NCI-H187 (cell line): ENCODE data around the gene TEDC1.

Experiments
- DNase-seq, 2 experiments: peaks; one replicate each; lab custom pipeline; 2025; lab: John Stamatoyannopoulos, UW

TEDC1 gene

GRCh38 chr14:105497671-105498429 is 6.8 kb downstream of the TEDC1 start:
- no peak for DNase-seq

- no peak for DNase-seq
These were observed 7.6 kb downstream of the TEDC1 start for GRCh38 chr14:105498430-105499255.

- DNase-seq = no peak
These were observed 8.4 kb downstream of the TEDC1 start for GRCh38 chr14:105499256-105500035.

GRCh38 chr14:105500036-105500725 is 9.1 kb downstream of the TEDC1 start:
- no peak for DNase-seq

GRCh38 chr14:105500726-105501101 is 9.7 kb downstream of the TEDC1 start:
- DNase-seq = no peak

- no peak for DNase-seq
These were observed 10.7 kb downstream of the TEDC1 start for GRCh38 chr14:105501504-105502291.

- no peak for DNase-seq
These were observed 11.6 kb downstream of the TEDC1 start for GRCh38 chr14:105502446-105503295.

- DNase-seq = peak in 1 of 2 experiments; percentile 3
These were observed 12.2 kb downstream of the TEDC1 start for GRCh38 chr14:105503296-105503640.

- DNase-seq = no peak
These were observed 13.1 kb downstream of the TEDC1 start for GRCh38 chr14:105503935-105504692.

GRCh38 chr14:105505101-105505500 is 14.1 kb downstream of the TEDC1 start:
- no peak for DNase-seq

- DNase-seq = no peak
These were observed 16.2 kb downstream of the TEDC1 start for GRCh38 chr14:105507247-105507646.

- DNase-seq = no peak
These were observed 17.0 kb downstream of the TEDC1 start for GRCh38 chr14:105508069-105508468.

- no peak for DNase-seq
These were observed 17.6 kb downstream of the TEDC1 start for GRCh38 chr14:105508601-105509000.

GRCh38 chr14:105517096-105517495 is 26.1 kb downstream of the TEDC1 start:
- no peak for DNase-seq

GRCh38 chr14:105519946-105520698 is 29.1 kb downstream of the TEDC1 start:
- DNase-seq = no peak

- no peak for DNase-seq
These were observed 34.3 kb downstream of the TEDC1 start for GRCh38 chr14:105525326-105525725.

- DNase-seq = no peak
These were observed 35.1 kb downstream of the TEDC1 start, which contains the start of gene TMEM121 for GRCh38 chr14:105525861-105526775. TMEM121 (plus strand) TSS chr14:105526583; CDS start chr14:105528835, 2,252 bp downstream.
